ENCODE results near the gene ANKRD13A.

The ANKRD13A gene
- 111 to 160 (median 128) reads per million in 4 experiments for total RNA-seq

DNA sequence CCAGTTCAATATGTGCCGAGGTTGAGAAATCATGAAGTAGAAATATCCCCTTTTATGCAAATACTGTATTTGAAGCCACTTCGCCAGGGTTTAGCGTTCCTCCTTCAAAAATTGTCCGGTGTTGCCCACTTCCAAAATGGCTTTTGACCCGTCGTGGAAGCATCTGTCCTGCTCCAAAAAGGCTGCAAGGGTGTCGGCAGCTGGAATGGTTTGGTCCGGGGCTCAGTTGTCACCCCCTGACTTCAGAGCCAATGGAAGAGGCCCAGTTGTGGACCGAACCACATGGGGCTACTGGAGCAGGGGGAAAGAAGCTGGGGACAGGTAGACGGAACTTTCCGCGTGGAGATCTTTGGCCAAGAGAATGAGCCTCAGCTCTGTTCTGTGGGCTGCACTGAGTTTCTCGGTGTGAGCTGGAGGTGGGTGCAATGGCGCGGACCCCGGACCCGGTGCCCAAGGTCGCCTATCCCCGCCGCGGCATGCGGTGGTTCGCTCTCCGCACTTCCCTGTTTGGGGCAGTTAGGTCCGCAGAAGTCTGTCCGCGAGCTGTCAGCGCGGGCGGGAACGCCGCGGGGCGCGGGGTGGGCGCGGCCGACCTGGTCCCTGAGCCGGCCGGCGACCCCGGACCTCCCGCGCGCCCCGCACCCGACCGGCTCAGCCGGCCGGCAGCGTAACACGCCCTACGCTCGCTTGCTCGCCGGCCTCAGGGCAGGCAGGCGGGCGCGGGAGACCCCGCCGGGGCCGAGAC lies at the start of gene ANKRD13A:
ANKRD13A (plus strand) TSS at position 527 of the 745 bp plus-strand sequence. CDS start 259 bp downstream, outside the sequence.
- DNase-seq = peak; percentile 79

GRCh38 chr12:109950625-109951024 lies 48.6 kb upstream of the ANKRD13A start:
- DNase-seq = no peak

DNA sequence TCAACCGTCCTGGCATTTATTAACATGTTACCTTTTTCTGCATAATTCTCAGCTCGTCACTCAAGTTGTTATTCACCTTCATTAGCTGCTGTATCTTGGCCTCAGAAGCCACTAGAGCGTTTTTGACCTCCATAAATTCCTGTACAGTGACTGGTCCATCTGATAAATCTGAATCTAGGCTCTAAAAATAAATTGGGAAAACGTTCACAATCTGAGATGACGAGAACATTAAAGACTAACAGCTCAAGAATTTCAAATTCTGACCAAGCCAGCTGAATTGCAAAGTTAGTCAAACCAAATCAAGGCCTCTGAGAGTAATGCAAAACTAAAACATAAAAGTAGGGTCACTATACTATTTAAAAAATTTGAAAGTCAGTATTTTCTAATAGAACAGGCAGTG lies 48.1 kb upstream of the ANKRD13A start:
- DNase-seq = no peak

GRCh38 chr12:109951751-109952150 lies 47.5 kb upstream of the ANKRD13A start:
- DNase-seq = no peak

GRCh38 chr12:109952160-109952858 lies 46.9 kb upstream of the ANKRD13A start:
- DNase-seq = no peak

DNA sequence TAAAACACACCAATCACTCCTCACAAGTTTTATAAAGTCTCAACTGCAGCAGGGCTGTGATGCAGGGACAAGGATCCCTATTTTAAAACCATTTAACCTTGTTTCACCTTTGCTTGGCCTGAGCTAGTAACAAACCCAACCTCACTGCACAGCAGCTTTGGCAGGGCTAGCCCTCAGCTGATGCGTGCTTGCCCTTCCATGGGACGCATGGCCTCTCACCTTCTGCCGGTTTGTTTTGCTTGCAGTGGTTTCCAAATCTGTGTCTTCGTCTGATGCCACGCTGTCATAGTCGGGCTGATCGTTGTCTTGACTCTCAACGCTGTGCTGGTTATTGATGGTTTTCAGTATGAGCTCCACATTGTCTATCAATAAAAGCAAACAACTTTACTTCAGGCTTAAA lies 46.4 kb upstream of the ANKRD13A start:
- DNase-seq = no peak

DNA sequence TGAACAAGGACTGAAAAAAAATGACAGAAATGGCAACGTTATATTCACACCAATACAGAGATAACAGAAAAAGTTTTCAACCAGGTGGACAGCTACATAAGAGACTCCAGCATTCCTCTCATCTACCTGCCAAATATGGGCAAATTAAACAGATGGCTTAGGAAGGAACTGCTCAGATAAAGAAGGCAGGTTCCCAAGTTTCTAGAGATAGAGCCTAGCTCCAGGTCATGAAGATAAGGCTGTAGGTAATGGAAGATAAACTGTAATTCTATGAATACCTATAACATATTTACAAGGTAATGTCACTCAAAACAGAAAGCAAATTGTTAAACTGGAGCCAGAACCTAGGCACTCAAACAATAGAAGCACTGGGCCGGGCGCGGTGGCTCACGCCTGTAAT lies 45.6 kb upstream of the ANKRD13A start:
- no peak for DNase-seq

- DNase-seq = no peak
These were observed 40.9 kb upstream of the ANKRD13A start for GRCh38 chr12:109958374-109958773.

- no peak for DNase-seq
These were observed 39.7 kb upstream of the ANKRD13A start for GRCh38 chr12:109959411-109960093.

DNA sequence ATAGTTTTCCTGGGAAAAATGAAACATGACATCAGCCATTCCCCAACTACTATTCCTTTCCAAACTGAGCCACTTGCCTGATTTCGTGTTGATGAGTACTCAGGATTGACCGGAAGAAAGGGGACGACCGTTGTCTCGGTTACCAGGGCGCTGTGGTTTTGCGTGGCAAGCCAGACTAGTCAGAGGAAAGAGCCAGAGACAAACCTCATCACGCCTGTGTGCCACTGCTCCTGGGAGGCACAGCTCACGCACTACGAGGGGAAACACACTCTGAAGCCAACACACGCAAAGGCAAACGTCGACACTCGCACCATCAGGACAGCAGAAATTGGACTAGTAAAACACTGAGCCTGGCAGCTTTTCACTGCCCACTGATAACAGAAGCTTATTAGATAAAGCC lies 38.0 kb upstream of the ANKRD13A start:
- DNase-seq = no peak

DNA sequence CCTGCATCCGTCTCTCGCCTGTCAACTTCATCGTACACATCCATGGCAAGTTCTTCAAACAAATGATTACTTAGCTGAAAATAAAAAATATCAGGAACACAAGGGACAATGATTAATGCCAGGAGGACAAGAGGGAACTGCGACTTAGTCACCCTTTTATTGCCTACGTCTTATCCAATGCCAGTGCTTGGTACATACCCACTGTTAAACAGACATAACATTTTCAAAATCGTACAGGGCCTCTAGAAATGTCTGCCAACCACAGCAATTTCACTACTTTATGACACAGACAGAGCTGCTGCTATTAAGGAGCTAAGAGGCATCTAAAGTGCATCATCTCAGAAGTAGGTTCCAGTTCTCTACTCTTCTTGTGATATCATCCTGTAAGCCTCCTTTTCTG lies 37.6 kb upstream of the ANKRD13A start:
- DNase-seq = no peak

DNA sequence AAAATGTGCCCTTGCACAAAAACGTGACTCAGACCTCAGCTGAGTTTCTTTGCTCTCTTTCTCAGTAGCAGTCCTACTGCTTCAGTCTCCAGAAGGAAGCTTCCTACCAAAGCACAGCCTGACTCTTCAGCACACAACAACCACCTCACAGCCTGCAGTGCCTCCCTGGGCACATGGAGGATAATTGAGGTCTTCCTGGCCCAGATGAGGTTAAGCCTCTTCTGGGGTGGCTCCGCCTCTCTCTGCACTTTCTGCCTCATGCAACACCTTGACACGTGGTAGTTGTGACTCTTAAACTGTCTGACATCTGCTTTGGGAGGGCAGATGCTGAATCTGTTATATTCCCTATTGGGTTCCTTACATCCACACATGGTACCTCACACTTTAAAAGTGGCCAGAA lies 36.8 kb upstream of the ANKRD13A start:
- no peak for DNase-seq

DNA sequence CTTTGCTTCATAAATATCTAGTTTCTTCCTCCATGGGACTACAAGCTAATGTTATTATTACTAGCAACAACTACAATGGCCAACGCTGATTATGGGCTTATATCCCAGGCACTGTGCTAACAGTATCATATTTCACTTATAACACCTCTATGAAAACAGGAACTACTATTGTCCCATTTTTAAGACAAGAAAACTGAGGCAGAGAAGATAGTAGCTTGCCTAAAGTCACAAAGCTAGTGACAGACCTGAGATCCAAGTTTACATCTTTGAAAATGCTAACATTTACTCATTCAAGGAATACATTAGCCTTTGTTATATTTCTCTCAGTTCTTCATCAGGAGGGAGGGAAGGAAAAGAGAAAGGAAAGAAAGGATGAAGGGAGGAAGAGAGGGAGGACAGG lies 35.9 kb upstream of the ANKRD13A start:
- DNase-seq = no peak

DNA sequence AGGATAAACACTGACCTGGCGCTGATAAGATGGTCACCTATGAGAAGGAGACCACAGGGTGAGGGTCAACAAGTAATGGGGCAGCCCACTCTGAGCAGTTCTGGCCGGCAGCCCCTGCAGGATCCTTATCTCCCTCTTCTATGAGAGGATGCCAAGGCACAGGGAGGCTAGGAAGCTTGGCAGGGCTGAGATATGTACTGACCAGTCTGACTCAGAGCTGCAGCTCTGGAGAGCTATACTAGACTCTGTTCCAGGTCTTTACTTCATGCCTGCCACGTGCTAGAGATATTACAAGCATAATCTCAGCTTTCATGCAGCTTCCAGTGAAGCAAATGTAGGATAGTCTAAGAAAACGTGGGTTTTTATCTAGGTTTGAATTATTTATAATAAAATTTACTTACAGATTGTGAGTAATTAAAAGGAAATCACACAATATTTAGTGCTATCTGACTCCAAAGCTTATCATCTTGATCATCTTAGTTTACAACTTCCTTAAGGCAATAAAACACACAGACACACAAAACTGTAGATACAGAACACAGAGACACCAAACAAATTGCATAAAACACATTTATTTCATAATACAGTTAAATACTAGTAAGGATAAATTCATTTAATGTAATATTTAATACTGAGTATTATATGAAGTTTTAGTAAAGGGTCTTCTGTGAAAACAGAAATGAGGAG lies 35.3 kb upstream of the ANKRD13A start:
- DNase-seq = no peak

DNA sequence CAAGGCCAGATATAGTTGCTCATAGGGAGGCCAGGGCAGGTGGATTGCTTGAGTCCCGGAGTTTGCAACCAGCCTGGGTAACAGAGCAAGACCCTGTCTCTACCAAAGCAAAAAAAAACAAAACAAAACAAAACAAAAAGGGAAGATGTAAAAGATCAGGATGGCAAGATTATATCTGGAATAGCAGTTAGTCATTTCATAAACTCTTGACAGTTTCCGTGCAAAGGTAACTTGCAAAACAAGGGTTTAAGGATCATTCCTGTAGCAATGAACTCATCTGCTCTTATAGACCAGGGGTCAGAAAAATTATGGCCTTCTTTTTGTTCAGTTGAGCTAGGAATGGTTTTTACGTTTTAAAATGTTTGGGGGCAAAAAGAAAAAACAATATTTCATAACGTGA lies 32.7 kb upstream of the ANKRD13A start:
- DNase-seq = no peak

GRCh38 chr12:109967383-109968031 lies 31.7 kb upstream of the ANKRD13A start:
- DNase-seq = no peak

DNA sequence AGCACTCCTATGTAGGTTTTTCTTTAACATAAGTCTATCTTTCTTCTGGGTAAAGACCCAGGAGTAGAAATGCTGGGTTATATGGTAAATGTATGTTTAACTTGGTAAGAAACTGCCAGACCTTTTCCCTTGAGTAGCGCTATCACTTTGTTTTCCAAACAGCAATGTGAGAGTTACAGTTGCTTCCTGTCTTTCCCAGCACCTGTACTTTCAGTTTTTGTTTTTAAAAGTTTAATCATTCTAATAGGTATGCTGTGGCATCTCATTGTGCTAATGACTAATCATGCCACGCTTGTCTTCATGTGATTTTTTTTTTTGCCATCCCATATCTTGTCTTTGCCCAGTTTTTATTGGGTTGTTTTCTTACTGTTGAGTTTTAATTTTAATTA lies 31.2 kb upstream of the ANKRD13A start:
- no peak for DNase-seq

- DNase-seq = no peak
These were observed 30.4 kb upstream of the ANKRD13A start for GRCh38 chr12:109968801-109969200.

DNA sequence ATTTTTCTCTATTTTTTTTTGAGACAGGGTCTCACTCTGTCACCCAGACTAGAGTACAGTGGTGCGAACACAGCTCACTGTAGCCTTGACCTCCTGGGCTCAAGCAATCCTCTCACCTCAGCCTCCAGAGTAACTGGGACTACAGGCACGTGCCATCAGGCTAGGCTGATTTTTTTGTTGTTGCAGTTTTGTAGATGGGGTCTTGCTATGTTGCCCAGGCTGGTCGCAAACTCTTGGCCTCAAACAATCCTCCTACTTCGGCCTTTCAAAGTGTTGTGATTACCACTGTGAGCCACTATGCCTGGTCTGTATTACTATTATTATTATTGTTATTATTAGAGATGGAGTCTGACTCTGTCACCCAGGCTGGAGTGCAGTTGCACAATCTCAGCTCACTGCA lies 26.4 kb upstream of the ANKRD13A start:
- DNase-seq = no peak

- DNase-seq = no peak
These were observed 17.9 kb upstream of the ANKRD13A start for GRCh38 chr12:109981311-109981710.

GRCh38 chr12:109982210-109982609 lies 17.0 kb upstream of the ANKRD13A start:
- no peak for DNase-seq

- DNase-seq = no peak
These were observed 15.6 kb upstream of the ANKRD13A start for GRCh38 chr12:109983432-109984142.

Data from effector CD8-positive, alpha-beta T cell (primary cell).